SK-N-SH (cell line): ENCODE results near the gene GPD2. TPM values are rescaled to one million over a fixed set of nuclear protein-coding genes. Genes with fewer than 3 reads are reported as not detected.

Source experiments
- CTCF ChIA-PET: fragments of 300-600, 350-600 bp; formaldehyde crosslinking; extraction: SDS; loops from one replicate; lab custom pipeline; 2021; lab: Yijun Ruan, JAX
- POLR2A ChIA-PET: fragments of 350-600 bp; sonication (Branson Sonifier 250); formaldehyde crosslinking; extraction: SDS; loops from one replicate; lab custom pipeline; 2020; ENCODE audit warnings: antibody characterized with exemption, inconsistent platforms; lab: Yijun Ruan, JAX
- DNase-seq: peaks from one replicate; pipeline ENCODE4 v3.0.0; 2012
- H2AFZ ChIP-seq: fragments of 200-600 bp; sonication (generic); 2 replicates; pipeline ENCODE4 v1.8.1; 2016; ENCODE audit warnings: antibody characterized with exemption, mild to moderate bottlenecking, low read depth
- H3F3A ChIP-seq: fragments of 200-600 bp; sonication (generic); replicated peaks from 2 replicates; pipeline ENCODE3; 2016; ENCODE audit warnings: antibody characterized with exemption, mild to moderate bottlenecking; ENCODE audit not compliant: insufficient read depth
- H3K27ac ChIP-seq, 2 experiments: fragments of 200-500 bp in 1 of 2; fragments of 200-600 bp in 1 of 2; sonication (Bioruptor generic) in 1 of 2; sonication (generic), shearing (Covaris generic) in 1 of 2; 2 replicates each; pipeline versions ENCODE4 v1.5.1 to v1.6.1; 2014 to 2016; ENCODE audit warnings: low read depth in 2 of 2, inconsistent platforms in 1 of 2, low read length in 1 of 2, mild to moderate bottlenecking in 1 of 2, mixed read lengths in 1 of 2
- H3K27me3 ChIP-seq: fragments of 200-600 bp; sonication (generic), shearing (Covaris generic); 2 replicates; pipeline ENCODE4 v1.6.1; 2016; ENCODE audit warnings: mixed run types; ENCODE audit not compliant: insufficient read depth
- H3K36me3 ChIP-seq, 2 experiments: fragments of 200-500 bp in 1 of 2; fragments of 200-600 bp in 1 of 2; sonication (Bioruptor generic) in 1 of 2; sonication (generic) in 1 of 2; replicated peaks in 1 of 2; 2 replicates each; pipeline versions ENCODE3 to v1.5.1; 2014 to 2016; ENCODE audit warnings: low read length in 1 of 2, mild to moderate bottlenecking in 1 of 2; ENCODE audit not compliant: insufficient read depth in 2 of 2, control insufficient read depth in 1 of 2
- H3K4me1 ChIP-seq, 2 experiments: fragments of 200-500 bp in 1 of 2; fragments of 200-600 bp in 1 of 2; sonication (Bioruptor generic) in 1 of 2; sonication (generic), shearing (Covaris generic) in 1 of 2; 2 replicates each; pipeline versions ENCODE4 v1.5.1 to v1.6.1; 2014 to 2016; ENCODE audit warnings: low read depth in 1 of 2, low read length in 1 of 2, mixed run types in 1 of 2; ENCODE audit not compliant: insufficient read depth in 2 of 2, control insufficient read depth in 1 of 2
- H3K4me2 ChIP-seq: fragments of 200-600 bp; sonication (generic), shearing (Covaris generic); 2 replicates; pipeline ENCODE4 v1.6.1; 2017; ENCODE audit warnings: mixed run types
- H3K4me3 ChIP-seq, 2 experiments: fragments of 200-500 bp in 1 of 2; fragments of 200-600 bp in 1 of 2; sonication (Bioruptor generic) in 1 of 2; sonication (generic), shearing (Covaris generic) in 1 of 2; 2 replicates each; pipeline versions ENCODE4 v1.5.1 to v1.8.1; 2014 to 2016; ENCODE audit warnings: low read depth in 2 of 2, inconsistent platforms in 1 of 2, low read length in 1 of 2, mild to moderate bottlenecking in 1 of 2, mixed read lengths in 1 of 2, moderate library complexity in 1 of 2
- H3K79me2 ChIP-seq: fragments of 200-600 bp; sonication (generic); 2 replicates; pipeline ENCODE4 v1.8.1; 2017; ENCODE audit warnings: mild to moderate bottlenecking; ENCODE audit not compliant: insufficient read depth
- H3K9ac ChIP-seq: fragments of 200-600 bp; sonication (generic); 2 replicates; pipeline ENCODE4 v1.6.1; 2017; ENCODE audit warnings: mixed run types
- H3K9me2 ChIP-seq: fragments of 200-600 bp; sonication (generic); 2 replicates; pipeline ENCODE4 v1.6.1; 2017; ENCODE audit warnings: mixed run types
- H3K9me3 ChIP-seq: fragments of 200-600 bp; sonication (generic); 2 replicates; pipeline ENCODE4 v1.6.1; 2017; ENCODE audit warnings: mixed run types, mild to moderate bottlenecking, moderate library complexity
- H4K20me1 ChIP-seq: fragments of 200-600 bp; sonication (generic); 2 replicates; pipeline ENCODE4 v1.6.1; 2017; ENCODE audit warnings: mild to moderate bottlenecking, mixed run types; ENCODE audit not compliant: insufficient read depth
- FOXM1 ChIP-seq: IDR thresholded peaks from 2 replicates; pipeline ENCODE4 v1.4.0; 2012; ENCODE audit warnings: low read depth, mild to moderate bottlenecking
- GABPA ChIP-seq: IDR thresholded peaks from 2 replicates; pipeline ENCODE4 v1.4.0; 2012; ENCODE audit warnings: low read depth, mild to moderate bottlenecking
- JUND ChIP-seq: IDR thresholded peaks from 2 replicates; pipeline ENCODE4 v1.4.0; 2012
- MEF2A ChIP-seq: IDR thresholded peaks from 2 replicates; pipeline ENCODE4 v1.4.0; 2012; ENCODE audit warnings: low read depth, borderline replicate concordance
- MXI1 ChIP-seq: IDR thresholded peaks from 2 replicates; pipeline ENCODE4 v1.6.1; 2012; ENCODE audit warnings: mild to moderate bottlenecking, low read depth, low read length, improper control_type of control experiment
- RFX5 ChIP-seq: IDR thresholded peaks from 2 replicates; pipeline ENCODE4 v1.6.1; 2012; ENCODE audit warnings: mild to moderate bottlenecking, improper control_type of control experiment, low read length
- TAF1 ChIP-seq: IDR thresholded peaks from 2 replicates; pipeline ENCODE4 v1.6.1; 2012; ENCODE audit warnings: low read depth, mild to moderate bottlenecking, low read length, moderate library complexity, borderline replicate concordance
- YY1 ChIP-seq: IDR thresholded peaks from 2 replicates; pipeline ENCODE4 v1.4.0; 2012; ENCODE audit warnings: low read depth, mild to moderate bottlenecking
- WGBS: methylation state at CpG from one replicate; pipeline ENCODE4 v1.1.6; 2017; ENCODE audit warnings: low lambda C conversion rate; 5-methylcytosine and 5-hydroxymethylcytosine counted together
- polyA plus RNA-seq, 3 experiments: library from polyadenylated mRNA; depleted of rRNA; stranded (reverse); fragments of >200 nt; gene quantifications; 2 replicates each; pipeline ENCODE4 v1.2.3, GENCODE V29; 2012
- TF ChIP-seq, protein P1 (sequence below): IDR thresholded peaks from 2 replicates; pipeline ENCODE4 v1.4.0; 2012; ENCODE audit warnings: low read depth, borderline replicate concordance
- TF ChIP-seq, protein P2 (sequence below): IDR thresholded peaks from 2 replicates; pipeline ENCODE4; 2012
- TF ChIP-seq, protein P3 (sequence below): IDR thresholded peaks from 2 replicates; pipeline ENCODE4 v1.4.0; 2012; ENCODE audit warnings: low read depth, borderline replicate concordance
- TF ChIP-seq, protein P4 (sequence below): IDR thresholded peaks from 2 replicates; pipeline ENCODE4 v1.4.0; 2012; ENCODE audit warnings: low read depth

Gene GPD2
- polyA plus RNA-seq, 1 of the 3 experiments (the other 2 are of a cell fraction): 4.8 TPM

DNA sequence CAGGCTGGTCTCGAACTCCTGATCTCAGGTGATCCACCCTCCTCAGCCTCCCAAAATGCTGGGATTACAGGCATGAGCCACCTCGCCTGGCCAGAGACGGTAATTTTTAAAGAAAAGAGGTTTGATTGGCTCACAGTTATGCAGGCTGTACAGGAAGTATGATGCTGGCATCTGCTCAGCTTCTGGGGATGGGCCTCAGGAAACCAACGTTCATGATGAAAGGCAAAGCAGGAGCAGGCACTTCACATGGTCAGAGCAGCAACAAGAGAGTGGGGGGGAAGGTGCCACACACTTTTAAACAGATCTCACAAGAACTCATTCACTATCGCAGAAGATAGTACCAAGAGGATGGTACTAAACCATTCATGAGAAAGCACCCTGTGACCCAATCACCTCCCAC, 38.0 kb upstream of the GPD2 start:
- Histone ChIP-seq H3K4me1 (peaks cover 0 to 5% of the 10 kb centered on the region in 2 experiments; a peak in 1 of 4 replicates), H3K27me3 (no peaks in the 10 kb centered on the region), H3K27ac (no peak overlapping the region), H3K36me3 (no peaks in the 10 kb centered on the region), H3K79me2 (no peaks in the 10 kb centered on the region), H2AFZ (no peak overlapping the region), H3K4me3 (no peak overlapping the region), H3K4me2 (no peak overlapping the region), H3F3A (peaks cover 7% of the 10 kb centered on the region), H3K9me2 (no peaks in the 10 kb centered on the region), H3K9me3 (no peaks in the 10 kb centered on the region), H3K9ac (no peak overlapping the region), H4K20me1 (peaks cover 3% of the 10 kb centered on the region; the same call in 1 of the 2 replicates)
- DNase-seq: no peak
- WGBS: 64% methylated on average over 5 of the region's 5 CpGs
- CTCF ChIA-PET: interaction anchor here (0.7 kb wide), 1 partner anchor 63 kb away, joined by 3 read pairs; no protein-coding TSS in a partner anchor
- POLR2A ChIA-PET: no interaction called here
- TF ChIP-seq GABPA (no peak), TAF1 (no peak)

DNA sequence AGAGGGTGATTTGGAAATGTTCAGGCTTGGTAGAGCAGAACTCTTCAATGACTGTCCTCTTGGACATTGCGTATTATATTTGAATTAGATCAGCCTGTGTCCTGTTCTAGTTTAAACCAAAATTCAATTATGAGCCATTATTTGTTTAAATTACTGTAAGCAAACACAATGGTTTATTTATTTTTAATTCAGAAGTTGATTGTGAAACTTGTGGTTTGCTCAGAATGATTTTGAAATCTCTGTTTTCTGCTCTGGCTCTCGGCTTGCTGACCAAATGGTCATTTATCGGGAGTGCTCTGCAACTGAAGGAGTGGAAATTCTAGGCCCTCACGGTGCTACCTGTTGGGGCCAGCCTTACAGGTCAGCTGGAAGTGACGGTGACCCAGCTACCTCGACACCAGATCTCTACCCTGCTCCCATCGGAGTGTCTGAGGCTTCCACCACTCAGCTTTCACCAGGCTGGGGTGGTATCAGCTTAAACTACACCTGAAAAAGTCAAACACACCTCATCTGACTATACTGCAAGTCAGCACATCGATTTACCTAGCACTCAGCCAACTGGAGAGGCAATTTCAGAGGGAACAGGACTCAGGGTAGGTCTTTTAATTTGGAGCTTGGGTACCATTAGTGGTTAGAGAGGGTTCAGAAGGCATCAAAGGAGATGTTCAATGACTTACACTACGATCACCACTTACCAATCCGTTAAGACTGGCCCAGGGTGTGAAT, 36.8 kb upstream of the GPD2 start:
- Histone ChIP-seq H3K9me2 (no peaks in the 10 kb centered on the region), H3K4me2 (peak overlapping the region; percentile 84), H3K27me3 (no peaks in the 10 kb centered on the region), H4K20me1 (peaks cover 3% of the 10 kb centered on the region; the same call in 1 of the 2 replicates), H3K36me3 (no peaks in the 10 kb centered on the region), H3K9me3 (no peaks in the 10 kb centered on the region), H2AFZ (peak overlapping the region; percentile 52; the same call in 1 of the 2 replicates), H3K79me2 (no peaks in the 10 kb centered on the region), H3K9ac (peak overlapping the region; percentile 71; the same call in 1 of the 2 replicates), H3F3A (peaks cover 7% of the 10 kb centered on the region), H3K27ac (no peak overlapping the region), H3K4me1 (peaks cover 0 to 5% of the 10 kb centered on the region in 2 experiments; a peak in 1 of 4 replicates), H3K4me3 (peak overlapping the region; percentile 82 to 83)
- 60% methylated on average over 10 of the region's 10 CpGs for WGBS
- POLR2A ChIA-PET: interaction anchor here (0.7 kb wide), 1 partner anchor 36 kb away, joined by 3 read pairs; no protein-coding TSS in a partner anchor
- CTCF ChIA-PET: interaction anchor here (0.6 to 1.7 kb wide), 5 partner anchors 65 to 288 kb away, joined by 3 to 7 read pairs (median 3); no protein-coding TSS in a partner anchor
- DNase-seq: peak; percentile 16
- TF ChIP-seq FOXM1: no peak
- TF ChIP-seq YY1: no peak

DNA sequence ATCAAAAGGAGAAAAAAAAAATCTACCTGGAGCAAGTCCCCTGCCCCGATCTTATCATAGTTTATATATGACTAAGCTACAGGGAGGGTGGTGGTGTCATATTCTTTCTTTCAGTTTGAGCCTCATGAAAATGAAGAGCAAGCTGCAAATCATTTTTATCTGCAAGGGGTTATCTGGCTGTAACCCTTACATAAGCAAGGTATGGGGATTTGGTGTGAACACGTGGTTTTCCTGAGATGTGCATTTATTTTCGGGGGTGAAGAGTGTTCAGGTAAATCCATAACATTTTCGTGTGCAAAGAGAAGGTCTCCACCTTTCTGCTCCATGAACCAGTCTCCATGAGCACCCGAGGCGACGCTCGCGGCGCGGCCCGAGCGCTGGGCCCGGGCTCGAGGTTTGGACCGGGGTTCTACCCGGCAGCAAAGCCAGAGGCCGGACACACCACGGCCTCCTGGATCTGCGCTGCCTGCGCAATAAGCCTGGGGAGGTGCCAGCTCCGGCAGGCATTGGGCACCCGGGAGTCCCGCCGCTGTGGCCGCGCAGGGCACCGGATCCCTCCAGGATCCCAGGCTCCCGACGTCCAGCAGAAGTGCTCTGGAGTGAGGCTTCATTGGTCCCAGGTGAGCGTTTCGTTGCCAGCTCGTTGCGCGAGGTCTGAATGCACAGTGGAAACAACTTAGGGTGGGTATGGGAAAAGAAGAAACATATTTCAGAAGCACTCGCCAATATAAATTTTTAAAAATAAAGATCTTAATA, 36.1 kb upstream of the GPD2 start:
- POLR2A ChIA-PET: interaction anchor here (0.7 kb wide), 1 partner anchor 35 kb away, joined by 3 read pairs; no protein-coding TSS in a partner anchor
- H3K36me3 ChIP-seq: no peaks in the 10 kb centered on the region
- WGBS: under 1% methylated on average over 17 of the region's 36 CpGs
- H3K4me3 ChIP-seq: peak overlapping the region; percentile 82 to 83
- CTCF ChIA-PET: interaction anchor here (0.6 to 1.7 kb wide), 7 partner anchors 65 to 289 kb away, joined by 3 to 7 read pairs (median 3); no protein-coding TSS in a partner anchor
- H3F3A ChIP-seq: peaks cover 7% of the 10 kb centered on the region
- H3K4me2 ChIP-seq: peak overlapping the region; percentile 84
- H3K79me2 ChIP-seq: no peaks in the 10 kb centered on the region
- H3K9ac ChIP-seq: peak overlapping the region; percentile 71; the same call in 1 of the 2 replicates
- H3K9me3 ChIP-seq: no peaks in the 10 kb centered on the region
- peak overlapping the region; percentile 64 to 84; a peak in 3 of 4 replicates for H3K27ac ChIP-seq
- H3K27me3 ChIP-seq: no peaks in the 10 kb centered on the region
- H4K20me1 ChIP-seq: peaks cover 3% of the 10 kb centered on the region; the same call in 1 of the 2 replicates
- H2AFZ ChIP-seq: peak overlapping the region; percentile 52
- H3K9me2 ChIP-seq: no peaks in the 10 kb centered on the region
- H3K4me1 ChIP-seq: peaks cover 0 to 5% of the 10 kb centered on the region in 2 experiments; a peak in 1 of 4 replicates
- peak; percentile 86 for DNase-seq
- TF ChIP-seq, protein P1, sequence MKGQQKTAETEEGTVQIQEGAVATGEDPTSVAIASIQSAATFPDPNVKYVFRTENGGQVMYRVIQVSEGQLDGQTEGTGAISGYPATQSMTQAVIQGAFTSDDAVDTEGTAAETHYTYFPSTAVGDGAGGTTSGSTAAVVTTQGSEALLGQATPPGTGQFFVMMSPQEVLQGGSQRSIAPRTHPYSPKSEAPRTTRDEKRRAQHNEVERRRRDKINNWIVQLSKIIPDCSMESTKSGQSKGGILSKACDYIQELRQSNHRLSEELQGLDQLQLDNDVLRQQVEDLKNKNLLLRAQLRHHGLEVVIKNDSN: peak; percentile 8; the same call in 1 of the 2 replicates
- no peak for TF ChIP-seq FOXM1
- no peak for TF ChIP-seq JUND
- TF ChIP-seq, protein P2, sequence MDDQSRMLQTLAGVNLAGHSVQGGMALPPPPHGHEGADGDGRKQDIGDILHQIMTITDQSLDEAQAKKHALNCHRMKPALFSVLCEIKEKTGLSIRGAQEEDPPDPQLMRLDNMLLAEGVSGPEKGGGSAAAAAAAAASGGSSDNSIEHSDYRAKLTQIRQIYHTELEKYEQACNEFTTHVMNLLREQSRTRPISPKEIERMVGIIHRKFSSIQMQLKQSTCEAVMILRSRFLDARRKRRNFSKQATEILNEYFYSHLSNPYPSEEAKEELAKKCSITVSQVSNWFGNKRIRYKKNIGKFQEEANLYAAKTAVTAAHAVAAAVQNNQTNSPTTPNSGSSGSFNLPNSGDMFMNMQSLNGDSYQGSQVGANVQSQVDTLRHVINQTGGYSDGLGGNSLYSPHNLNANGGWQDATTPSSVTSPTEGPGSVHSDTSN: 0 out of 2 replicates have a peak, but pooled peaks have one; percentile 12
- peak; percentile 44; the same call in 1 of the 2 replicates for TF ChIP-seq MXI1
- TF ChIP-seq MEF2A: no peak
- no peak for TF ChIP-seq RFX5
- TF ChIP-seq, protein P3, sequence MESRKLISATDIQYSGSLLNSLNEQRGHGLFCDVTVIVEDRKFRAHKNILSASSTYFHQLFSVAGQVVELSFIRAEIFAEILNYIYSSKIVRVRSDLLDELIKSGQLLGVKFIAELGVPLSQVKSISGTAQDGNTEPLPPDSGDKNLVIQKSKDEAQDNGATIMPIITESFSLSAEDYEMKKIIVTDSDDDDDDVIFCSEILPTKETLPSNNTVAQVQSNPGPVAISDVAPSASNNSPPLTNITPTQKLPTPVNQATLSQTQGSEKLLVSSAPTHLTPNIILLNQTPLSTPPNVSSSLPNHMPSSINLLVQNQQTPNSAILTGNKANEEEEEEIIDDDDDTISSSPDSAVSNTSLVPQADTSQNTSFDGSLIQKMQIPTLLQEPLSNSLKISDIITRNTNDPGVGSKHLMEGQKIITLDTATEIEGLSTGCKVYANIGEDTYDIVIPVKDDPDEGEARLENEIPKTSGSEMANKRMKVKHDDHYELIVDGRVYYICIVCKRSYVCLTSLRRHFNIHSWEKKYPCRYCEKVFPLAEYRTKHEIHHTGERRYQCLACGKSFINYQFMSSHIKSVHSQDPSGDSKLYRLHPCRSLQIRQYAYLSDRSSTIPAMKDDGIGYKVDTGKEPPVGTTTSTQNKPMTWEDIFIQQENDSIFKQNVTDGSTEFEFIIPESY: no peak
- TF ChIP-seq, protein P4, sequence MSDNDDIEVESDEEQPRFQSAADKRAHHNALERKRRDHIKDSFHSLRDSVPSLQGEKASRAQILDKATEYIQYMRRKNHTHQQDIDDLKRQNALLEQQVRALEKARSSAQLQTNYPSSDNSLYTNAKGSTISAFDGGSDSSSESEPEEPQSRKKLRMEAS: peak; percentile 57; the same call in 1 of the 2 replicates
